Measurements from ENCODE around the gene EFNA5.

- no peak for TF ChIP-seq USF2 (IDR thresholded peaks at IDR 0.05; ENCODE audit: borderline replicate concordance, low read depth, low read length)
- no peak for TF ChIP-seq ZNF274 (IDR thresholded peaks at IDR 0.05; ENCODE audit: insufficient read depth, insufficient read length)
- no peak for TF ChIP-seq CHD2 (IDR thresholded peaks at IDR 0.05; ENCODE audit: borderline replicate concordance, low read depth, low read length)
- TF ChIP-seq CTCF (IDR thresholded peaks at IDR 0.05 in 2 of 3, conservative IDR thresholded peaks at IDR 0.05 in 1 of 3; ENCODE audit: control insufficient read depth in 2 of 3, extremely low read depth in 1 of 3, insufficient read depth in 1 of 3, low read depth in 3 of 3, low read length in 3 of 3): no peak
- no peak for TF ChIP-seq CREM (IDR thresholded peaks at IDR 0.05; ENCODE audit: low read depth)
- no peak for TF ChIP-seq JUNB (IDR thresholded peaks at IDR 0.05)
- TF ChIP-seq BCL3 (IDR thresholded peaks at IDR 0.05; ENCODE audit: borderline replicate concordance, insufficient read depth, low read depth, low read length, poor library complexity, severe bottlenecking): no peak
- no peak for TF ChIP-seq HDAC2 (IDR thresholded peaks at IDR 0.05)
- no peak for TF ChIP-seq NFYB (IDR thresholded peaks at IDR 0.05; ENCODE audit: insufficient read depth, low read depth, low read length)
- TF ChIP-seq POU2F2 (IDR thresholded peaks at IDR 0.05; ENCODE audit: borderline replicate concordance, low read depth, low read length): no peak
- no peak for TF ChIP-seq NR2C2 (IDR thresholded peaks at IDR 0.05; ENCODE audit: borderline replicate concordance, control insufficient read depth, insufficient read length, low read depth)
- no peak for TF ChIP-seq SMC3 (IDR thresholded peaks at IDR 0.05; ENCODE audit: borderline replicate concordance, low read length)
- no peak for TF ChIP-seq RAD21 (IDR thresholded peaks at IDR 0.05; ENCODE audit: insufficient read depth, low read depth, low read length)
Measured at GRCh38 chr5:107469485-107470294, 201.0 kb downstream of the EFNA5 start.
